Erythroblast (primary cell): ENCODE data around the gene RHOJ.

Experiments
- DNase-seq, 2 experiments: peaks; one replicate each; lab custom pipeline; 2025; lab: John Stamatoyannopoulos, UW
- GATA1 ChIP-seq: IDR thresholded peaks from 2 replicates; pipeline ENCODE4 v1.6.1; 2011; ENCODE audit warnings: low read depth, mild to moderate bottlenecking, control low read depth, low read length, moderate library complexity
- POLR2A ChIP-seq: IDR thresholded peaks from 2 replicates; pipeline ENCODE4 v1.6.1; 2011; ENCODE audit warnings: mild to moderate bottlenecking, low read length

RHOJ gene

DNA sequence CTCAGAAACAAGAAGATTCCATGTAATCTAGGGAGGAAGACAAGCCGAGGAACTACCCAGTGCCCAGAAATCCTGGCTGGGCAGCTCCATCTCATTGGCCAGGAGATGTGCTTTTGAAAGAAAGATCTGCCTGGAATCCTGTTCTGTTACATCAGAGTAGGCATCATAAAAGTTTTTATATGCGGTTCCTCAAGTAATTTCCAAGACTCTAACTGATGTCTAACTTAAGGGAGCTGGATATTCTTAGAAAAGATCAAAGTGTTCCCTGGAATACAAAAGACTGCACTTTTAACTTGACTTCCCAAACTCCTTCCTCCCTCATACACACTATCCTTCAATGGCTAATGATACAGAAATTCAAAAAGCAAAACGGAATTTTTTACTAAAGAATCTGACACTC, 16.3 kb downstream of the RHOJ start:
- DNase-seq = no peak
- no peak for TF ChIP-seq GATA1

DNA sequence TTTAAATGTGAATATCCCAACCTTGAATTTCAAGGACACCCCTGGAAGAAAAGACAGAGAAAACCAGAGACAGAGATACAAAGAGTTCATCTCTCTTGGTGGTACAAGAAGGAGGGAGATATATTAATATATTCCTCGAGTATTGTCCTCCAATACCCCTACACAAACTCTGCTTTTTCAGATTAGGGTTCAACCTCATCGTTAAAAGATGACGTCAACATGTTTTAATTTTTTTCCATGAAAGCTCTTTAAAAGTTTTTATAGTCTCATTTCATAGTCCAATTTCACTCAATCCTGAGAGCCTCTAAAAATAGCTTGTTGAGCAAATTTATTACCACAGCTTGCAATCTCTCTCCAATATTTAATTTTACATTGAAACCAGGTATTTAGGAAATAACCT, 19.4 kb downstream of the RHOJ start:
- TF ChIP-seq POLR2A = no peak
- TF ChIP-seq GATA1 = no peak
- no peak for DNase-seq

DNA sequence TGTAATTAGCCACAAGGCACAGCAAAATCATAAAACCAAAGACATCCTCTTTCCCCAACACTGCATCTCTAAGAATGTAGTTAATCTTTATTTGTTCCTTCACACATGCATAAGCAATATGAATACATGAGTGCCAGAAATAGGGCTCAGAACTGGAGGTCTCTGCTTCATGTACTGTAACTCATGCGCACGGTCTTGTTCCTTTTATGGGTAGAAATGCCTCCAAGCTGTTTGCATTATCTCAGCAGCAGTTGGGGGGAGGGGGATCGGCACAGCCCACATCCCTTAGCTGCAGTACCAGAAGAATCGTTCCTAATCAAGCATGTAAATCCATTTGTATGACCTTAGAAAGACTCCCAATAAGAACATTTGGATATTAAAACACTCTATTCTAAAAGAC, 20.0 kb downstream of the RHOJ start:
- no peak for DNase-seq
- TF ChIP-seq GATA1 (no peak), POLR2A (no peak)

DNA sequence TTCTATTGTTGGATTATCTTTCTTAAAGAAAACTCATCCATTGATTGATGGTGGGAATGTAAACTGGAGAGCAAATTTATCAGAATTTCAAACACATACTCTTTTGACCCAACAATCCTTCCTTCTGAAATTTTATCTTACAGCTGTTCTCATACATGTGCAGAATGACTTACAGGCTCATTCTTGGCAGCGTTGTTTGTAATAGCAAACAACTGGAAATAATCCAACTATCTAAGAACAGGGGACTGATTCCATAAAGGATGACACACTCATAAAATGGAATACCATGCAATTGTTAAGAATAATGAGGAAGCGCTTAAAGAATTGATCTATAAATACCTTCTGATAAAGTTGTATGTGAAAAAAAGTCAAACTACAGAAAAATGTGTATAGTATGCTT, 24.0 kb downstream of the RHOJ start:
- DNase-seq = no peak
- TF ChIP-seq GATA1 (no peak), POLR2A (no peak)

DNA sequence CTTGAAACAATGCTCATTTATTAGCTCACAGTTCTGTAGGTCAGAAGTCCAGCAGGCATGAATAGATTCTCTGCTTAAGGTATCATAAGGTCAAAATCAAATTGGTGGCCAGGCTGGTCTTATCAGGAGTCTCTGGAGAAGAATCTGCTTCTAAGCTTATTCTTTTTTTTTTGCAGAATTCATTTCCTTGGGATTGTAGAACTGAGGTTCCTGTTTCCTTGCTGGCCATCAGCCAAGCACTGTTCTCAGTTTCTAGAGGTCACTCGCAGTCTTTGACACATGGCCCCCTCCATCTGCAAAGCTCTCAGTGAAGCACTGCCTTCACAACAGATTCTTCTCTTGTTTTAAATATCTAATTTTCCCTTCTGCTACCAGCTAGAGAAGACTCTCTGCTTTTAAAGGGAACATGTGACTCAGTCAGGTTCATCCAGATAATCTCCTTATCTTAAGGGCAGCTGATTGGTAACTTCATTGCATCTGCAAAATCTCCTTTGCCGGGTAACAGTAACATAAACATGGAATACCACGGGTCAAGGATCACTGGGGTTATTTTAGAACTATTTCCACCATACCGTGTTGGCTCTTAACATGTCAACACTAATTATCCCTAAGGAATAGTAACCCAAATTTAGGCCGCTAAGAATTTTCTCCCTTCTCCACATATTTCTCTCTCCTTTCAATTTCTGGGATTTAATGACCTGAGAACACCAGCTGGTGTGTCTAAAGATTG, 25.3 kb downstream of the RHOJ start:
- no peak for DNase-seq
- no peak for TF ChIP-seq POLR2A
- no peak for TF ChIP-seq GATA1

DNA sequence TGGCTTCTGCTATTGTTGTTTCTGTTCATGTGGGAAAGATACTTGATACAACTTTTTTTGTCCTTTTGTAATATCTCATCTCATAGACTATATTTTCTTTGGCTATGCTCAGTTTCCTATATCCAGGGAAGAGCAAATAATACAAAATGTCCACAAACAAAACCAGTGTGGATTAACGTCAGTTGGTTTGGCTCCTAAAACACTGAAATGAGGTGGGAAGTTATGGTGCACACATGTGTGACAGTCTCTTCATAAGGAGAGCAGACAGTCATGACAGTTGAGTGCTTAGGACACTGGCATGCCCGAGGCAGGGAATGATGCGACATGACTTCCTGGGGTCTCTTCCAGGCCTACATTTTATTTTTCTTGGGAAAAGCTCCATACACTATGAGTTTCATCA, 27.5 kb downstream of the RHOJ start:
- DNase-seq = no peak
- TF ChIP-seq POLR2A (no peak), GATA1 (no peak)

DNA sequence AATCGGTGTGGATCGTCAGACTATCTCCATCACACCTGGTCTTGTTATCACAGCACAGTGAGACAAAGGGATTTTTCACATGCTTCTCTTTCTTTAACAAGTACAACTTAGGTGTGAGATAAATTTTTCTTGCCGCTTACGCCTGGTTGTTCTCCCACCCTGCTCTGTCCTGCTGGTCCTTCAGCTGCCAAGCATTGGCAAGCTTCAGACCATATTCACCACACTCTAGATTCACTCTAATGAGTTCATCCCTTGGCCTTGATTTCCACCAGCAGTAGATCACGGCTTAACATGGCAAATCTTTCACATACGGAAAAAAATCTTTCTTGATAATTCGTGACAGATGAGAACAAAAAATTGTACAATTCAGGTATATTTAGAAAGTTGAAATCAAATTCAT, 33.5 kb downstream of the RHOJ start:
- TF ChIP-seq POLR2A = no peak
- no peak for TF ChIP-seq GATA1
- DNase-seq = no peak

DNA sequence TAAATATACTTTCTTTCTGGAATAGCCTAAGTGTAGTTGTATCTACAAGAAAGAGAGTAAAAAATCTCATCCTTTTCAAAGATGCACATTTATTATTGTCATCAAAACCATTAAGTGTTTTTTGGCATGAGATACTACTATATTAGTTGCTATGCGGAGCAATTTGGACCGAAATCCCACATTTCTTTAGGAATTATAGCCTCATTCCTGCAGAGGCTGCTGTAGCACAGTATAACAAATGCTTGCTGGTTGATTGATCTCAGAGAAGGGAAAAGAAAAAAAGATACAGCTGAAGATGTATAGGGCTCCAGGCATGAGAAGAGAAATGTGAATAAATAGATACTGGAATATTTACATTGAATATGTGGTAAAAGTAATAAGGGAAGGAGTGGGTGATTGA, 36.0 kb downstream of the RHOJ start:
- no peak for DNase-seq

DNA sequence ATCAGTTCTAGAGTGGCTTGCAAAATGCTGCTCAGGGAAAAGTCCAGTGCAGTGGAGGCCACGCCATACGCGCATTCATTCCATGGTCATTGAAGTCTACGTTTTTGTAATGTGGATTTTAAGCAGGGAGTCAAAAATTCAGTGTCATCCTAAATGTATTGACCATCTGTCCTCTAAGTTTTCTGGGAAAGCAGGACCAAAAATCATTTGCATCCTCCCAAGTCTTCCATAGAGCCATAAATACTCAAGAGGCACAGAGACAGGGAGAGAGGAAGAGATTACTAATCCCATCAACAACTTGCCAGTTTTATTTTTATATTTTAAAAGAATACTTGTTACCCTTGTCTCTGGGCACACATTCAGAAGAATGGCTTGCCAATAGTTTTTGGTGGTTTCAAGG, 36.9 kb downstream of the RHOJ start:
- no peak for TF ChIP-seq GATA1
- TF ChIP-seq POLR2A = no peak
- DNase-seq = no peak

More for the DNA sequence above, 36.0 kb downstream of the RHOJ start:
- TF ChIP-seq POLR2A = no peak
- TF ChIP-seq GATA1 = no peak

DNA sequence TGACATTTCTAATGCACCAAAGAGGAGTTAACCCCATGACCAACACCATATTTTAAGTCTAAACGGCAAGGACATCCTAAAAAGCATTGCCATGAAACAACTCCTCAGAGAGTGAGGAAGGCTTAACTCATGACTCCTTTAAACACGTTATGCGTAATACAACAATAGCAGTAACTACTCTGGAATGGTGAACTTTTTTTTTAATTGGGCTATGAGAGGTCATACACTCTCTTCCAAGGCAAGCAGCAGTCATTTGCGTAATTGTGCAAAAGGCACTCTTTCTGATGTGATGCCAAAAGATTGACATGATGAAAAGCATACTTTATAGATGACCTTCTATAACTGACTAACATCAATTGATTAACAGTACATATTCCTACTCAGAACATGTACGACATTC, 39.4 kb downstream of the RHOJ start:
- DNase-seq = no peak
- TF ChIP-seq GATA1 = no peak

DNA sequence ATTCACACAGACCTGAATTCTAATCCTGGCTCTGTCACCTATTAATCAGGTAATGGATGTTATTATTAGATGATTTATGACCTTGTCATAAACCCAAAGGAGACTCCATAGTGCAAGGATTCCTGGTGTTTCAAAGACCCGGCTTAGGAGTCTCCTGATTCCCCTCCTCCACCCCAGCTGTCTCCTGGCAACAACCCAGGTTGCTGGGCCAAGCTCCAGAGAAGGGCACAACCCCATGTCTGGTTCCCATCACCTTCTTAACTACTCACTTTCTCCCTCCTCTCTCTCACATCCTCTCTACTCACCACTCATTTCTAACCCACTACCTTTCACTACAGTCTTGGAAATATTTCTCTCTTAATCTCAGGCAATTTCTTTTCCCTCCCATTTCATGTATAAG, 41.6 kb downstream of the RHOJ start:
- TF ChIP-seq POLR2A (no peak), GATA1 (no peak)
- DNase-seq = no peak

DNA sequence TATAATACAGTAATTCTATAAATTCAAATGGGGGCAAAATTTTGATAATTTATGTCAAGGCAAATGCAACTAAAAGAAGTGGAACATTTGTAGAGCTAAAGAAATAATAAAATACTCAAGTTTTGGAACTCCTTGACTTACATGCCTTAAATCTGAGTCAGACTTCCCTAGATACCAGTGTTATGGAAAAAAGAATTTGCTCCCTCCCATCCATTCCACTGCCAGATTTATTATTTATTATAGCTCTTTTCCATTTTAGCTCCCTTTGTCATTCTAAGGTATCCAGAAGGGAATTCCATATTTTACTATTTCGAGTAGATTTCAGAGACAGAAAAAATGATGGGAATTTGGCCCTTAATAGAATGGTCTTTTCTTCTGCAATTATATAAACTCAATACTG, 44.0 kb downstream of the RHOJ start:
- TF ChIP-seq POLR2A = no peak
- no peak for TF ChIP-seq GATA1

DNA sequence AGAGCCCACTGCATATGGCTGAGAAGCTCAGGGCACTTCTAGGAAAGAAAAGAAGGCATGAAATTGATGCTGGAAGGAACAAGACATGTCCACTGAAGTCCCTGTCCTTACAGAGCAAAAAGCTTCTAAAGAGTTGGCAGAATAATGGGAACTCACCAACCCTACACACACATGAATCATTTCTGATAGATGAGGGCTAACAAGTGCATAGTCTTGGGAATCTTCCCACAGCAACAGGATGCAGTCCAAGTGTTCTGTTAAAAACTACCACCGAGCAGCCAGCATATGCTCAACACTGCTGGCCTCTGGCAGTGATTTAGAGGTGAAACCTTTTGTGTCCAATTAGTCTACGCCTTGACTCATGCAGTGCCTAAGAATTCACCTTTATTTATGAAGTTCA, 44.8 kb downstream of the RHOJ start:
- no peak for DNase-seq
- TF ChIP-seq GATA1 (no peak), POLR2A (no peak)

More for the DNA sequence above, 44.0 kb downstream of the RHOJ start:
- DNase-seq = no peak

DNA sequence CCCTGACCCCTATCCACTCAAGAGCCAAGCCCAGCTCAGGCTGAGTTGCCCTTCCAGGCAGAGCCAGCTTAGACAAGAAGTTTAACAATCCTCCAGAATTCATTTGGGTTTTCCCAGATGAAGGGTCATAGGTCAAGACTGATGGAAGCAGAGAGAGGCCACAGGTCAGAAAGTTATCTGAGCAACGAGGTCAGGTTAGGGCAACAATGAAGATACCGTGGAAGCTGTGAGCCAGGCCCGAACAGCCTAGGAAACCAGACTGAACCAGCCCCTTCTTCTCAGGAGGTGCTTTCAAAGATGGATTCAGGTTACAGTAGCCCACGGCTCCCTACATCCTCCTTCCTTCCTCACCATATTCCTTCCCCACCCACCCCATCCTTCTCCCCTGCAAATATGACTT, 53.1 kb downstream of the RHOJ start:
- TF ChIP-seq GATA1 (no peak), POLR2A (no peak)
- no peak for DNase-seq

DNA sequence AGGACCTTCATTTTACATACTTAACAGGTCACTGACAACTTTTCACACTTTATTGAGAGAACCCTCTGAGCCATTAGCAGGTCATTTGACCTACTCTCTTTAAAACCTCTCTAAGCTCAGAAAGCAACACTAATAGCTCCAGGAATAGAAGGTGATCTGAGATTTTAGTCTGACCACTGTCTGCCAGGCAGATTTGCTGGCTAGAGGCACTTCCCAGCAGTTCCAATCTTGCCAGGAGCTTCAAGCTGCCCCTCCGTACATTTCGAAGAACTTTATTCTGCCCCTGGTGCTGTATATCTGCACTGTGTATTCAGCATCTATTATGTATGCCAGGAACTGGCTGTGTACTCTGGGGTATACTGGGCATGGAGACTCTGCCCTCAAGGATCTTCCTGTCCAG, 58.2 kb downstream of the RHOJ start:
- TF ChIP-seq GATA1 (no peak), POLR2A (no peak)
- DNase-seq = no peak

DNA sequence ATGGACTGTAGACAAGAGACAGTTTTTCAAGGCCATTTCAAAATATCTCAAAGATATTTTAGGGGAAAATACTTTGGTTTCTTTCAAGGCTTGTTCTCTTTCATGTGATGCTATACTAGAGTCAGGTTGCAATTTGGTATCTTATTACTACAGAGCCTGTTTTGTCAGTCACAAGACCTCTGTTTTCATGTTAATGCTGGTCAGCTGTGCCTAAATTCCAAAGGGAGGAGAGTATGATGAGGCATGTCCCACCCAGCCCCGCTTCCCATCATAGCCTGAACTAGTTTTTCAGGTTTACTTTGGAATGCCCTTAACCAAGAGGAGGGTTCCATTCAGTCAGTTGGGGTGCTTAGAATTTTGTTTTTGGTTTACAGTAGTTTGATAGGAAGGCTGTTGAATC, 61.9 kb downstream of the RHOJ start:
- no peak for DNase-seq
- TF ChIP-seq POLR2A (no peak), GATA1 (no peak)
